H9 (cell line): ENCODE measurements around the gene TIAM2. TPM values are rescaled to one million over a fixed set of nuclear protein-coding genes. Genes with fewer than 3 reads are reported as not detected.

ENCODE experiments used
- DNase-seq: peaks from one replicate; pipeline ENCODE4 v3.0.0-alpha.2; 2017
- H2AFZ ChIP-seq: one replicate; pipeline ENCODE4 v1.6.1; 2013; ENCODE audit warnings: mild to moderate bottlenecking, low read length, control low read depth, moderate library complexity
- H2AK5ac ChIP-seq: 2 replicates; pipeline ENCODE4 v1.6.1; 2013; ENCODE audit warnings: low read length, control low read depth, mixed read lengths; ENCODE audit not compliant: insufficient read length
- H2BK120ac ChIP-seq: one replicate; pipeline ENCODE4 v1.6.1; 2013; ENCODE audit warnings: low read depth, mild to moderate bottlenecking, low read length, control low read depth, inconsistent platforms; ENCODE audit not compliant: poor library complexity, severe bottlenecking
- H2BK12ac ChIP-seq: 2 replicates; pipeline ENCODE4 v1.6.1; 2013; ENCODE audit warnings: low read length, control low read depth, mixed read lengths, low read depth; ENCODE audit not compliant: insufficient read length
- H2BK15ac ChIP-seq: 2 replicates; pipeline ENCODE4 v1.6.1; 2013; ENCODE audit warnings: low read depth, low read length, control low read depth
- H2BK20ac ChIP-seq: one replicate; pipeline ENCODE4 v1.6.1; 2013; ENCODE audit warnings: low read depth, mild to moderate bottlenecking, low read length, control low read depth, inconsistent platforms; ENCODE audit not compliant: poor library complexity, severe bottlenecking
- H2BK5ac ChIP-seq: 2 replicates; pipeline ENCODE4 v1.6.1; 2013; ENCODE audit warnings: low read length, control low read depth, mixed read lengths; ENCODE audit not compliant: insufficient read length
- H3K14ac ChIP-seq: 2 replicates; pipeline ENCODE4 v1.6.1; 2013; ENCODE audit warnings: low read length, control low read depth; ENCODE audit not compliant: insufficient read depth
- H3K18ac ChIP-seq: 2 replicates; pipeline ENCODE4 v1.6.1; 2013; ENCODE audit warnings: low read depth, mild to moderate bottlenecking, mixed read lengths, low read length, control low read depth; ENCODE audit not compliant: insufficient read length
- H3K23ac ChIP-seq: 2 replicates; pipeline ENCODE4 v1.6.1; 2013; ENCODE audit warnings: low read length, control low read depth, mixed read lengths, low read depth; ENCODE audit not compliant: insufficient read length
- H3K23me2 ChIP-seq: 2 replicates; pipeline ENCODE4 v1.6.1; 2013; ENCODE audit warnings: low read depth, mild to moderate bottlenecking, mixed read lengths, low read length, control low read depth; ENCODE audit not compliant: insufficient read length, poor library complexity, severe bottlenecking
- H3K27ac ChIP-seq: 2 replicates; pipeline ENCODE4 v1.5.1; 2013; ENCODE audit warnings: low read length, control low read depth, mixed read lengths, low read depth; ENCODE audit not compliant: insufficient read length
- H3K27me3 ChIP-seq: 2 replicates; pipeline ENCODE4 v1.6.1; 2013; ENCODE audit warnings: low read length, control low read depth, inconsistent platforms; ENCODE audit not compliant: insufficient read depth
- H3K4ac ChIP-seq: 2 replicates; pipeline ENCODE4 v1.6.1; 2013; ENCODE audit warnings: low read depth, mild to moderate bottlenecking, control low read depth, inconsistent platforms, low read length, moderate library complexity
- H3K4me1 ChIP-seq: 2 replicates; pipeline ENCODE4 v1.6.1; 2013; ENCODE audit warnings: low read length, control low read depth, inconsistent platforms; ENCODE audit not compliant: insufficient read depth
- H3K4me2 ChIP-seq: 2 replicates; pipeline ENCODE4 v1.6.1; 2013; ENCODE audit warnings: low read length, control low read depth, mixed read lengths; ENCODE audit not compliant: insufficient read length, insufficient read depth
- H3K56ac ChIP-seq: 2 replicates; pipeline ENCODE4 v1.6.1; 2013; ENCODE audit warnings: low read depth, mild to moderate bottlenecking, mixed read lengths, low read length, control low read depth; ENCODE audit not compliant: insufficient read length
- H3K79me1 ChIP-seq: 2 replicates; pipeline ENCODE4 v1.6.1; 2013; ENCODE audit warnings: low read depth, mild to moderate bottlenecking, moderate library complexity, low read length, control low read depth, inconsistent platforms; ENCODE audit not compliant: insufficient read depth, poor library complexity, severe bottlenecking
- H3K79me2 ChIP-seq: 2 replicates; pipeline ENCODE4 v1.6.1; 2013; ENCODE audit warnings: low read length, control low read depth, inconsistent platforms; ENCODE audit not compliant: insufficient read depth
- H3K9ac ChIP-seq: 2 replicates; pipeline ENCODE4 v1.6.1; 2013; ENCODE audit warnings: low read length, control low read depth, mixed read lengths; ENCODE audit not compliant: insufficient read length; ENCODE audit errors: extremely low read depth
- H3K9me3 ChIP-seq: one replicate; pipeline ENCODE4 v1.6.1; 2013; ENCODE audit warnings: low read depth, low read length, inconsistent platforms; ENCODE audit not compliant: control insufficient read depth
- H3T11ph ChIP-seq: one replicate; pipeline ENCODE4 v1.6.1; 2013; ENCODE audit warnings: mild to moderate bottlenecking, low read length, control low read depth, inconsistent platforms
- H4K20me1 ChIP-seq: one replicate; pipeline ENCODE4 v1.6.1; 2013; ENCODE audit not compliant: control insufficient read depth, insufficient read length, insufficient read depth
- H4K5ac ChIP-seq: 2 replicates; pipeline ENCODE4 v1.6.1; 2013; ENCODE audit warnings: low read depth, mild to moderate bottlenecking, mixed read lengths, low read length, control low read depth; ENCODE audit not compliant: insufficient read length
- H4K8ac ChIP-seq: replicated peaks from 2 replicates; pipeline ENCODE4 v1.6.1; 2013; ENCODE audit warnings: low read length, control low read depth, mixed read lengths, low read depth; ENCODE audit not compliant: insufficient read length
- H4K91ac ChIP-seq: 2 replicates; pipeline ENCODE4 v1.6.1; 2013; ENCODE audit warnings: low read depth, mild to moderate bottlenecking, moderate library complexity, mixed read lengths, low read length, control low read depth; ENCODE audit not compliant: insufficient read length
- H3K27ac Mint-ChIP-seq, 3 experiments: 2 replicates in 2 of 3; 3 replicates in 1 of 3; pipeline ENCODE4 v1.8.0; 2020 to 2021; ENCODE audit warnings: mixed read lengths in 3 of 3, mild to moderate bottlenecking in 1 of 3, moderate library complexity in 1 of 3
- H3K27me3 Mint-ChIP-seq: 2 replicates; pipeline ENCODE4 v1.8.0; 2021; ENCODE audit warnings: low read depth, mild to moderate bottlenecking, moderate library complexity, mixed read lengths
- H3K36me3 Mint-ChIP-seq, 3 experiments: 2 replicates in 2 of 3; 3 replicates in 1 of 3; pipeline ENCODE4 v1.8.0; 2020 to 2021; ENCODE audit warnings: low read depth in 3 of 3, mixed read lengths in 3 of 3; ENCODE audit not compliant: insufficient read depth in 1 of 3
- H3K4me1 Mint-ChIP-seq, 2 experiments: 2 replicates each; pipeline ENCODE4 v1.8.0; 2020; ENCODE audit warnings: mixed read lengths in 2 of 2
- H3K4me3 Mint-ChIP-seq, 2 experiments: 2 replicates in 1 of 2; 3 replicates in 1 of 2; pipeline ENCODE4 v1.8.0; 2020 to 2021; ENCODE audit warnings: mild to moderate bottlenecking in 2 of 2, mixed read lengths in 2 of 2, moderate library complexity in 1 of 2
- H3K9me3 Mint-ChIP-seq, 2 experiments: 2 replicates in 1 of 2; 3 replicates in 1 of 2; pipeline ENCODE4 v1.8.0; 2020; ENCODE audit warnings: mild to moderate bottlenecking in 2 of 2, mixed read lengths in 2 of 2, moderate library complexity in 1 of 2
- CTCF ChIP-seq: fragments of 200-600 bp; sonication (generic); conservative IDR thresholded peaks from 3 replicates; pipeline ENCODE4 v1.8.0; 2021; ENCODE audit warnings: antibody characterized with exemption, mild to moderate bottlenecking
- WGBS: extraction: QIAGEN DNeasy Blood & Tissue Kit; methylation state at CpG from one replicate; pipeline ENCODE4 v1.1.7; 2013; ENCODE audit warnings: missing lambda C conversion rate, low lambda C conversion rate, mixed read lengths; ENCODE audit not compliant: insufficient read length; ENCODE audit errors: extremely low coverage; 5-methylcytosine and 5-hydroxymethylcytosine counted together
- total RNA-seq: library from RNA; stranded (reverse); gene quantifications from 2 replicates; pipeline ENCODE4 v1.2.1, GENCODE V29; 2021

TIAM2 gene
- total RNA-seq, 1 experiment from 2014 or later: 6.3 TPM

DNA sequence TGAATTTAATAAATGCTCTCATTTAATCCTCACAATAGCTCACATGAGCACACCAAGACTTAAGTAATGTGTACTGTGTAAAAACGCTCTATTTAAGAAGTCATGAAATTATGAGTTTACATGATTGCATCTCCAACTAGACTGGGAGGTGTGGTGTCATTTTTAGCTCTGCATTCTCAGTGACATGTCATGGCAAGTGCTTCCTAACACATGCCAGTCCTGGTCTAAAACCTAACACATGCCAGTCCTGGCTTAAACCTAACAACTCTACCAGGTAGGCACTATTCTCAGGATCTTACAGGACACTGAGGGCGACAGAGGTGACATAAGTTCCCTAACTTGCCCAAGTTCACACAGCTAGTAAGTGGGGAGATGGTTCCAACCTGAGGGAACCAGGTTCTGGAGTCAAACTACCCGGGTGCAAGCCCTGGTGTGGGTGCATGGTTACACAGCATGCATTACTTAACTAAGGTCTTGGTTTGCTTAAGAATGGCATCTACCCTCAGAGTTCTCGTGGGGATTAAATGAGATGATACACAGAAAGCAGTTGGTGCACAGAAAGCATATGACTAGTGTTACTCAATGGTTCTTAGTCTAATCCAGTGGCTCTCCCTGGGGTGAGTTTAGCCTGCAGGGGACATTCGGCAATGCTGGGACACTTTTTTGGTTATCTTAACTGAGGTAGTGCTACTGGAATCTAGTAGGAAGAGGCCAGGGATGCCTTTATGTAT is 283.4 kb downstream of the TIAM2 start:
- Mint-ChIP-seq H3K4me3 (no peak overlapping the region), H3K36me3 (peaks cover 12 to 35% (median 29%) of the 10 kb centered on the region in 3 experiments; a peak in 6 of 7 replicates), H3K4me1 (peaks cover 15 to 20% of the 10 kb centered on the region in 2 experiments), H3K27ac (peak overlapping the region in 1 of 3 experiments; percentile 71; a peak in 2 of 7 replicates), H3K27me3 (no peaks in the 10 kb centered on the region), H3K9me3 (no peaks in the 10 kb centered on the region)
- WGBS: no CpG with 5 or more reads among the region's 5 CpGs
- Histone ChIP-seq H2BK15ac (no peak overlapping the region), H3T11ph (no peak overlapping the region), H2BK5ac (no peak overlapping the region), H3K79me2 (no peaks in the 10 kb centered on the region), H2BK120ac (no peak overlapping the region), H4K91ac (no peak overlapping the region), H2AK5ac (no peak overlapping the region), H4K20me1 (no peaks in the 10 kb centered on the region), H3K27ac (no peak overlapping the region), H3K27me3 (no peaks in the 10 kb centered on the region), H3K23me2 (no peaks in the 10 kb centered on the region), H3K9me3 (no peaks in the 10 kb centered on the region), H3K56ac (no peak overlapping the region), H3K14ac (no peak overlapping the region), H3K79me1 (no peaks in the 10 kb centered on the region), H2BK12ac (no peak overlapping the region), H3K4me2 (no peak overlapping the region), H3K4me1 (peaks cover under 1% of the 10 kb centered on the region; the same call in 1 of the 2 replicates), H4K8ac (no peak overlapping the region), H3K23ac (no peak overlapping the region), H2AFZ (no peak overlapping the region), H3K18ac (no peak overlapping the region), H2BK20ac (no peak overlapping the region), H3K9ac (no peak overlapping the region), H3K4ac (no peak overlapping the region), H4K5ac (no peak overlapping the region)
- no peak for DNase-seq
- TF ChIP-seq CTCF: no peak
